DMS53 treated with DMSO at 0.1 percent for 48 hours (cell line): ENCODE results near the gene CCNH.

ENCODE experiments used
- DNase-seq: peaks from one replicate; lab custom pipeline; 2025; ENCODE audit not compliant: unreplicated experiment; lab: John Stamatoyannopoulos, UW

Gene CCNH

DNA sequence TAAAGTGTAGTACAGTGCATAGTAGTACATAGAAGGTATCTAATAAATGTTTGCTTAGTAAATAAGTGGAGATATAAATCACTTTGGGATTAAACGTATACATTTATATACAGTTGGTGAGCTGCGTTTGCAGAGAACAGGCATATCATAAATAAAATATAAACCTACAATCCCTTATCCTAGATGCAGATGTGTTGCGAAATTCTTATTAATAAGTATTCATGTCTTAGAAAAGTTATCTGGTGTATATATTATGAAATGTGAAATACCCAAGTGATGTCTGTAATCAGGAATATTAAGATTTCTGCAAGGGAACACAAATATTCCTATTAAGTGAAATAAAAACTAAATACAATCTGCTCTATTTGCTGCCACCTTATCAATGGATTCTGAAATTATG lies 8.8 kb downstream of the CCNH start:
- DNase-seq = no peak

DNA sequence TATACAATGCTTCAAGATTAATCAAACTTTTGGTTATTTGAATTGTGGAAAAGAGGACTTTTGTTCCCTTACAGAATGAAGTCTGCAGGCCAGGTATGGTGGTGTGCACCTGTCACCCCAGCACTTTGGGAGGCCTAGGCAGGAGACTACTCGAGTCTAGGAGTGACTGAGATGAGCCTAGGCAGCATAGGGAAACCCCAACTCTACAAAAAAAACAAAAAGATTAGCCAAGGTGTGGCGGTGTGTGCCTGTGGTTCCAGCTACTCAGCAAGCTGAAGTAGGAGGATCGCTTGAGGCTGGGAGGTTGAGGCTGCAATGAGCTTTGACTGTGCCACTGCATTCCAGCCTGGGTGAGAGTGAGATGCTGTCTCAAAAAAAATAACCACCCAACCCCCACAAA lies 9.3 kb downstream of the CCNH start:
- DNase-seq = no peak

DNA sequence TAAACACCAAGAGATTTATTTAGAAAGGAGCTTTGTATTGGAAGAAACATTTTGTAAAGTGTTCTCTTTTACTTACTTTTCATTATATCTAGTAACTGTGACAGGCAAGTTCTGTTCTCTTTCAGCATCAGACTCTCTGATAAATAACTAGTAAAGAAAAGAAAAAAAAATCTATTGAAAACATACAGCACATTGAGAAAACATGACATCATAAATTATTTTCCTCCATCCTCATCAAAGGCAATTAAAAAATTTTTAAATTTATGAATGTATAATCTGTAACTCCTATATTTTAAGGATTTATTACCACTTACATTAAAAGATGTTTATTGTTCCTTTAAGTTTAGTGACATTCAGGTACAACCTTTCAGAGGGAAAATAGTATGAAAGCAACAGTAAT lies 11.1 kb downstream of the CCNH start:
- no peak for DNase-seq

DNA sequence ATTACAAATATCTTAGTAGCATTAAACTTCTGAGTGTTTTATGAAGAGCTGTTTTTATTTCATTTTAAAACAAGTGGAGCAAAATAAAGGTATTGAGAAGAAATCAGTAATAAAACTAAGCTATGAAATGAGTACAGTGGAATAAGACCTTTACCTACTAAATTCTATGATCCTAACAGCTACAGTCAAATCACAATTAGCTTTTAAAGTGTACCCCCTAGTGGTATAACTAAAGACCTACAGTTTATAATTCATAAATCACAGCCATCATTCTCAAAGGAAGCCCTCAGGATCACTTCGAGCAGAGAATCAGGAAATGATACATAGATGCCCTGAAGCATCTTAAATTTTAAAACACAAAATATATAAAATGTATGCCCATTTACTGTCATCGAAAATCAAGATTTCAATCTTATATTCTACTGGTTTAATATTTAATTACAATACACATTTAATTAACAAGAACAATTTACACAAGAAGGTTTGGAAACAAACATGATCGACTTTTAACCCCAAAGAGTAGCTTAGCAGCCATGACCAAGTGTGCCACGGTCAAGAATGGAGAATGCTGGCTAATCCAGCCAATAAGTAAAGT lies 12.3 kb downstream of the CCNH start:
- peak; percentile 61 for DNase-seq

DNA sequence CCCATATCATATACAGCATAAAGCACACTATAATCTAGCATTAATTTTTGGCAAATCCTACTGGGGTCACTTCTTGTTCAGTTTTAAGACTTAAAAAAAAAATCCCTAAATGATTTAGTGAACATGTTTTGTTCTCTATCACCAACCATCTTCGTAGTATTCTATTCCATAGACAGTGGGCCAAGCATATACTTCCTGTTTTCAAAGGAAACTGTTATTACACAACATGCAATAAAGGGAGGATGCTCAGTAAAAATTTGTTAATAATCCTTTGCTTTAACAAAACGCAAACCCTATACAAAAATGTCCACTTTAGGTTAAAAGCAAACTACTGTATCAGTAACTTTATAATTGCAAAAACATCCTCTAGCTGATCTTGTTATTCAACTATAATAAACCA lies 13.0 kb downstream of the CCNH start:
- DNase-seq = no peak

DNA sequence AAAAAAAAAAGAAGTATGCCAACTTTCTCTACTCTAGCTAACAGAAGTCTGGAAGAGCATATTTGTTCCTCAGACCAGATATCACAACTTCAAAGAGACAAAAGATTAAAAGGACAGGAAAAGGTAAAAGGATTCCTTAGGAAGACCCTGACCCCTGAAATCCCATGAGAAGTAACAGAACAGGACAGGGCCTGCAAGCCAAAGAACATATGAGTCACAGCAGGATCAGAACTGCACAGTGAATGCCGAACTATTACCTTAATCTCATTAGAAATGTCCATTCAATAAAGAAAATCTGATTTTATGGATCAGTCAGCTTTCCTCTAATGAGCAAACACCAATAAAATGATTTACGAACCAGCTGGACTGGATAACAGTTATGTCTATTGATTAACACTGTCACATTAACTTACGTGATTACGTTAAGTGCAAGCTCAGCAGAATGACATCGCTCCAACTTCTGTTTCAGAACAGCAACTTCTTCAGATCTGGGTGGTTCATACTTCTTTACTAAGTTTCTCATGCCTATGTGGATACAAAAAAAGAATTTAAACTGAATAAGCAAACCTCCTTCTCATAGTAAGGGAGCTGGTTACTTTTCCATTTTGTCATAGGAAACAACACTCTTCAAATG lies 13.6 kb downstream of the CCNH start:
- no peak for DNase-seq

DNA sequence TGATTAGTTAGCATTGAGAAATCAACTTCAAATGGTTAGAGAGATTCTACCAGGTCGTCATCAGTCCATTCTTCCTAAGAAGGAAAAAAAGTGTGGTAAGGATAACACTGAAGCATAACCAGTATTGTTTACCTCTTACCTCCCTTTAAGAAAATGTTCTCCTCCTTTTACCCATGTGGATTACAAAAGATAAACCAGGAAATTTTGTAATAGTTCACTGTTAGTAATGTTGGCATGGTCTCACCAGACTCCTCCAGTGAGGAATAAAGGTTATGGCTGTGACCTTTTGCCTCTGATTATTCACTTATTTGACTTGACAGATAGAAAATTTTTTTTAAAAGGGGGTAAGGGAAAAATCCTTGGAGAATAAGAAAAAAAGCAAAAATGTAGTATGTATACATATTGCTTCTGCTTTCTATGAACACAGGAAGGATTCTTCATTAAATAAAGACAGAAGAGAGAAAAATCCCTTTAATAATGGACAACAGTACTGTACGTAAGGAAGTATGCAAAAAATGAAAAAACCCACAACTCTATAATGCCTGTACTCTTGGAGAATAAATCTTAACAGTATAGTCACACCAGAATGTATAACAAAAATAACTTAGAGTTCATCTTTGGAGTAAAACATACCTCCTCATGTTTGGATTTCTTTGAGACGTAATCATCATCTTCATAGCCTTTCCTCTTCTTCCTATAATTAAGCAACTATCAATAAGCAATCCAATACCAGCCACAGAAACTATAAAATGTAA lies 18.1 kb downstream of the CCNH start:
- no peak for DNase-seq

DNA sequence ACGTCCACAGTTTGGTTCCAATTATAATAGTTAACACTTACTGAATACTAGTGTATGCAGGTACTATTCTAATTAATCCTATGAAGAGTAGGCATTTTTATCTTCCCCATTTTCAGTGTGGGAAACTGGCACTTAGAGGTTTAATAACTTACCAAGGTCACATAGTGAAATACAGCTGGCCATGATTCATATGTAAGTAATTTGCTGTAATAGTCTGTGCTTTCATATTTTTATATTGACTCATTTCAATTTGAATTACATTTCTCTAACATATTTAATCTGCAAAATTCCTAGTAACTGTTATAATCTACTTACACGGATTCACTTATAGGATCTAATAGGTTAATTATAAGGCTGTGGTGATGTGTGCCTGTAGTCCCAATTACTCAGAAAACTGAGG lies 19.4 kb downstream of the CCNH start:
- no peak for DNase-seq

DNA sequence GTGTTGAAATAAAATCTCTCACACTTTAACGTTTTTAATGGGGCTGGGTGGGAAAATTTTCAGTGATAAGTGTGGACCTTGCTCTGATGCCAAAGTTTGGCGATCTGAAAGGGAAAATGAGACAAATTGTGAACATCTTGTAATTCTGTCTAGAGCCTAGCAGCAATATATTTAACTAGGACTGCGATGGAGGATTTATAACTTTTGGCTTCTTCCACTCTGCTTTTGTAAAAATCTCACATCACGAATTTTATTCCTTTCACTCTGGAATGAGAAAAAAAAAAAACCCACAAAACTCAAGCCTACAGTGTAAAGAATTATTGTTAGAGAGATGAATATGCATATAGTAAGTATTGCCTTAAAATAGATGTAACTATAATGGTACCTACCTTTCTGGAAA lies 19.9 kb downstream of the CCNH start:
- no peak for DNase-seq

DNA sequence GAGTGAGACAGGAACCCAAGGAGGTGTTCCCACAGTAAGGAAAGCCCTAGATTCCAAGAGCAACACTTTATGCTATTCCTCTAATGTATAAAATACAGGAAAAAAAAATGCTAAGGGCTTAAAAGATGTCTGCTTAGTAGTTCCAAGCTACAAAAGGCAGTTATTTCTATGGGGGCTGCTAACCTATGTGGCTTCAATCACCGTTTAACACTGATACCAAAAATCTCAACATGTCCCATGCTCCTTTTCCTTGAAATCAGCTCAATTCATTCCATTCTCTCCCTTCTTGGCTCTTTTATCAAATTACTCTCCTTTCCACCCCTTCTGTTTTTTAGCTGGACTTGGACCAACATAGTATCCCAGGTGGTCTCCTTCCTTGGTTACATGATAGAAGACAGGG lies 20.6 kb downstream of the CCNH start:
- no peak for DNase-seq

DNA sequence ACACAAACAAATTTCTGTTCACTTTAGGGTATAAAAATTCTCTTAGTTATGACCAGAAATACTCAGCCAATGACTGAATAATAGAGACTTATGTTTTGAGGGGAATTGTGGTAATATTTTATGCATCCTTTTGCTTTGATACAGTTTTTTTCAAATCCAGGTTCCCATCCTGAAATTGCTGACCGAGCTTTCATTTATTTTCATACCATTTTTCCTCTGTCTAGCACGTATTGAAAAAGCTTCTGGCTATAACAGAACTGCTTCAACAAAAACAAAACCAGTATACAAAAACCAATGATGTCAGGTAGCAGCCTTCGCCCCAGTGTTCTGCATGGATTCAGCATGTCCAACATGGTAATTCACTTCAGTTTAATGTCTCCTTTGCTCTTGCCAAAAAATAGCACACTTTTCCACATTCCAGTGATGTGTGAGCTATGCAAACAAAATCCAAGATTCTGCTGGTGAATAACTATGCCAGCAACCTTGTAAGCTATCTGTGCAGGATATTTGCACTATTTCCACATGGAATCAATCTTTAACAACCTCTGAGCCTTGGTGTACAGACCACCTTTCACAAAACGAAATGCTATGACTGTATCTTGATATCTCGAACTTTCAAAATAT lies 22.0 kb downstream of the CCNH start:
- no peak for DNase-seq

DNA sequence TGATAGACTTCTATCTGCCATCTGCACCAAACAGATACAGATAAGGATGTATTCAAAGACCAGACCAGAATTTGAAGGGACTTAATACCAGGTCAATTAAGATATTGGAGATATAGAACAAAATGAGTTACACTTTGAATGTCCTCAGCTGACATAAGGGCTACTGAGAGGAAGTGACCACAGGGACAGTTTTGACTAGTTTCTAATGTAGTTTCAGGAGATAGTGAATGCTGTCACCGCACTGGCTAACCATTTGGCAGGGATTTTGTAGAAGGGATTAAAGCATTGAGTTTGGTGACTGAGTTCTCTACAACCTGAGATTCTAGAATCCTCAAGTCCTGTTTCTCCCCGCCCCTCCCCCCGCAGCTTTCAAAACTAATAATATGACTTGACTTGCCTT lies 22.7 kb downstream of the CCNH start:
- DNase-seq = no peak

DNA sequence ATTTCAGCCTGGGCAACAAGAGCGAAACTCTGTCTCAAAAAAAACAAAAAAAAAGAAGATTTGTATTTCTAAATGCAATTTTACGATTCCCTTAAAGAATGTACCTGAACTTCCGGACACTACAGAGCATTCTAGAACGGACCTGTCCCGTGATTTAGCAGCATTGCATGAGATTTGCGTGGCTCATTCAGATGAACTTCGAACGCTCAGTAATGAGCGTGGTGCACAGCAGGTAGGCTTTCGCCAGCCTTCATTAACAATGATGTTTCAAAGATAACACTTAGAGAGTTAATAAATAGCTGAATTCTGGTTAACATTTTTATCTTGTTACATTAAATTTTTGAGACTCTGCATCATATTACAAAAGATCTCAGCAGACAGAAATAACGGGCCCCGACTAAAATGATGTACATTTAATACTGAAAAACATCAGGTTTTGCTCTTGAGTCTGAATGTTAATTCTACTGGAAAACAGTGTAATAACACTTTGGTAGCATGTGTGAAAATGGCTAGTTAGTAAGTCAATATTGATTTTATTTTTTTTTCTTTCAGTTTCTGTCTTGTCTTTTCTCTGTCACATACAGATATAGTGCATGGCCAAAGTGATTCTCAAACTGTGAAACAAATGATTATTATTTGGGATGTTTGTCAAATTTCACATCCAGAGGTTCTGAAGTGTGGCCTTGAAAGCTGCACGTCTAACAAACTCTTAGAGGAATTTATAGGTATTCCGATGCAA lies 23.3 kb downstream of the CCNH start:
- DNase-seq = no peak

DNA sequence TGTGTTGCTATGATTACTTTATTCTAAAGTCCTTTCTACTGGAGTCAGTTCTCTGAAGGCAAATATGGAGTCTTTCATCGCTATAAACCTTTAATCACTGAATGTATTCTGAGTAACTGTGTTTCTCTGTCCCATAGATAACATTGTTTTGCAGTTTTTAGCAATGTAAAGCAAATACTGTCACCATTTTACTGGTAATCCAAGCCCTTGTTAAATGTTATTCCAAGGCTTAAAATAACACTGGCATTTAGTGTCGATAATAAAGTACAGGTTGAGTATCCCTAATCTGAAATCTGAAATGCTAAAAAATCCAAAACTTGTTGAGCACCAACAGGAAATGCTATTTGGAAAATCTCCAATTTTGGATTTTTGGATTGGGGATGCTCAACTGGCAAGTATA lies 24.6 kb downstream of the CCNH start:
- no peak for DNase-seq

DNA sequence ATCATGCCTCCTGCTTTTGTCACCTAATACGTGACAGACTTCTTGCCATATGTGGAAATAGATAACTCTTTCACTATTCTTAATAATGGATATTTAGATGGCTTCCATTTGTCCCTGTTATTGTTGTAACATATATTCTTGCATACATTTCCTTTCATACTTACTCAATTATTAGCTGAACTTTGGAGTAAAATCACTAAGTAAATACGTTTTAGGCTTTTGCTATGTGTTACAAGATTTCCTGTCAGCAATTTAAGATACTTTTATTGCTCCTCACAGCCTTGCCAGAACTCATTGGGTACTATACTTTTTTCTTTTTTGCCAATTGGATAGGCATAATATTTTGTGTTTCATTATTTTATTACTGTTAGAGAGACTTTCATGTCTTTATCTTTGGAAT lies 26.9 kb downstream of the CCNH start:
- DNase-seq = no peak

DNA sequence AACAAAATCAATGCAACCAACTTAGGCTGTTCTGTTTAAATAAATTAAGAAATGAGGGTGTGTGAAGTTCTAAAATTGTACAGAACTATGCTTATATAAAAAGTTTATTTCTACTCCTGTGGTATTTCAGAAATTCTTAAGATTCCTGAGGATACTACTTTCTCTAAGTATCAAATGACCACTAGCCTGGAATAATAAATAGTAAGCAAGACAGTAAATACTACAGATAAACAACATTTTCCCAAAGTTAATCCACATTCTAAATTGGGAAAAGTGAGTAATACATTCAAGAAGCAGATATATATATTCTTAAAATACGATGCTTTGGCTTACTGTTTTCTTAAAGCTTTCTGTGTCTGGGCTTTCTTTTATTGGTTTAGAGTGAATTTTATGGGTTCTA lies 29.5 kb downstream of the CCNH start:
- DNase-seq = no peak

DNA sequence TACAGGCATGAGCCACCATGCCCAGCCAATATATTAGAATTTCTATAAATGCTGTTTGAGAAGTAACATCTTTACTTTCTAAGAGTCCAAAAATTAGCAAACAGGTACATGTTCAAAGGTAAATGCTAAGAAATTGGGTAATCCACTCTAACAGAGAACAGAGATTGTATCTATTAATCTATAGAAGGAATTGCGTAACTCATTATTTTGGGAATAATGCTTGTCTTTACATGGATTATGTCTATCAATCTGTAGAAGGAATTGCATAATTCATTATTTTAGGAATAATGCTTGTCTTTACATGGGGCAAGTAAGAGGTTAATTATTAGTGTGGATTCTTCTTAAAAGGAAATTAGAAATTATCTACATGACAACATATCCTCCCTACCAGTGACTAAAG lies 30.5 kb downstream of the CCNH start:
- no peak for DNase-seq

DNA sequence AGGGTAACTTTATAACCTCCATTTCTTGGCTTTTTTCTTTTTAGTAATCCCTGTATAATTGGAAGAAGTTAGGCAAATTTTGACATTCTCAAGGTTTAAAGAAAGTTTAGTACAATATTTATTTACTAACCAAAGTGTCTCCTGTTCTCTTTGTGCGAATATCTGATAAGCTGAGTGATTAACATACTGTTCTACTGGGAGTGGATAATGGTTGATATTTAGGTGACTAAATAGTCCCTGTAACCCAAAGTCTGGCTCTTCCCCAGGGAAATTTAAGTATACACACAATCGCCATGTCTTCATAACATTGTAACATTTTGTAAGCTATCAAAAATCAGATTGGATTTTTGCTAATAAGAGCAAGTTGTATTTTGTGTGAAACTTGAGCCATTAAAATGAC lies 40.0 kb downstream of the CCNH start:
- no peak for DNase-seq

DNA sequence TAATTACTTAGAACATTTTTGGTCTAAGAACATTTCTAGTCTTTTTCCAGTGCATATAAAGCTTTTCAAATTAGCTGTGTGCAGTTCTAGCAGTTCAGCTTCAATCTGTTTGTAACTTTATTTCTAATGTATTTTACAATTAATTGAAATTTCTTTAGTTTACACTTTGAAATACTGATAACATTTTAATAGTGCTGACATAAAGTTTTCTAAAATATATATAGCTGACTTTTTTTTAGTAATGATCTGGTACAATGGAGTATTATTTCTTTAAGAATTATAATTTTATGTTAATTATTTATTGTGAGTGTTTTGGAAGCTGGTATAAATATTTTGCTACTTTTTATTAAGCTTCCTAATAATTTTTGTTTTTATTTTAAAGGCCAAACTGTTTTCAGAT lies 43.3 kb downstream of the CCNH start:
- no peak for DNase-seq

DNA sequence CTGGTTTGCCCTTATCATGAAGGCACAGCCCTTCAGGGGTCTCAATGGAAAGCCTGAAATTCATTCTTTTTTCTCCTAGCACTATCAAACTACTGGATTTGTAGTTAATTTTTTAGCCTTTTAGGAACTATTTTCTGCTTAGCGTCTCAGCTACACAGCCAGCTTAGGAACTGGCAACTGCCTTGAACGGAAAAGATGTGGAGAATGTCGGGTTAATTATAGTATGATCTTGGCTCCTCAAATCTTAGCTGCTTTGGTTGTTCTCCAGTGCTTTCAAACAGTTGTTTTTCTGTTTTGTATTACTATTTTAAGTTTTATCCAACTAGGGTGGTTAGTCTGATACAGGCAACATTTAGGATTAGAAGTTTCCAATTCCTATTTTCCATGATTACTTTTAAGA lies 44.1 kb downstream of the CCNH start:
- DNase-seq = no peak

DNA sequence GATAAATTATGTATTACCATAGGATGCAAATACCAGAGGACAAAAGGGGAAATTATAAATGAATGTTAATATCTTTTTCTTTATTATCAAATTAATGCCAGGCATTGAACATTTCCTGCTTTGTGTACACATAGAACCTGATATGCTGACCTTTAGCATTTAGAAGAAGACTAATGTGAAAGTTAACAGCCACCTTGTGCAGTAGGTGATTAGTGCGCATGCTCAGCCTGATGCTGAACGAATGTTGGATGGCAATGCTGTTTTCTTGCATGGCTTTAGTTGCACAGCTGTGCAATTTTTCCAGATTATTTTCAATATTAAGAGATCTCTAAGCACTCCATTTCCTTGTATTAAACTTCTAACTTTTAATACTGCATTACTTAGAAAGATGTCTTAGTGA lies 45.5 kb downstream of the CCNH start:
- no peak for DNase-seq
